NCI-H2029 treated with DMSO at 0.1 percent for 48 hours (cell line): ENCODE data around the gene PEF1.
A peak's percentile ranks its signal among the peaks of the same experiment; 100 is the strongest.

Experiments used
- DNase-seq: peaks from one replicate; lab custom pipeline; 2025; lab: John Stamatoyannopoulos, UW

PEF1 gene

DNA sequence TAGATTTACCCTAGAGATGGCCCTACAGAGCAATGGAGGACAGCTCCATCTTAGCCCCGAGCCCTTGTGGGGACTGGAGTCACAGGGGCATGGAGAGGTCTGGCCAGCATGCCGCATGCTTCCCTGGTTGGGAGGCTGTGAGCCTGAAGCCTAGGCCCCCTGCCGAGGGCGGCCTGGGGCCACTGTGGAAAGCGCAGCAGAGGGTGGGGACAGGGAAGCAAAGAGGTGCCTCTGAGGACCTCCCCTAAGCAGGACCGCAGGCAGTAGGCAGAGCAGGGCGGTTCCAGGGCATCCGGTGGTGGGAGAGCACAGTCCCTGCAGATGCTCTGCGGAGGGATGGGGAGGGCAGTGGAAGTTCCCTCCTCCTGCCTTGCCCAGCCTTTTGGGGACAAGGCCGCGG, 26.5 kb upstream of the PEF1 start:
- DNase-seq = no peak

DNA sequence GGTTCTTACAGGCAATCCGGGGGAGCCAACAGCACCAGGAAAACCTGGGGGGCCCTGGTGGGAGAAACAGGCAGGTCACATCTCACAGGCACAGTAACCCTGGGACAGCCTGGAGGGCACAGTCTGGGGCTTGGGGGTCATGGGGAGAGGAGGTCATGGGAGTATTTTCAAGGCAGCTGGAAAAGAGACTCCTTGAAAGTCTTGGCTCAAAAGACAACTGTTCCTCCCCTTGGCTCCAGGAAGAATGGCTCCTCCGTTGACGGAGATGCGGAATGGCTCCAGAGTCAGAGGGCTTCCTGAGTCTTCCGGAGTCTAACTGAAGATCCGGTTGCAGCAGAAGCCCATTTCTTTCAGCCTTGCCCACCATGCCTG, 25.9 kb upstream of the PEF1 start:
- no peak for DNase-seq

DNA sequence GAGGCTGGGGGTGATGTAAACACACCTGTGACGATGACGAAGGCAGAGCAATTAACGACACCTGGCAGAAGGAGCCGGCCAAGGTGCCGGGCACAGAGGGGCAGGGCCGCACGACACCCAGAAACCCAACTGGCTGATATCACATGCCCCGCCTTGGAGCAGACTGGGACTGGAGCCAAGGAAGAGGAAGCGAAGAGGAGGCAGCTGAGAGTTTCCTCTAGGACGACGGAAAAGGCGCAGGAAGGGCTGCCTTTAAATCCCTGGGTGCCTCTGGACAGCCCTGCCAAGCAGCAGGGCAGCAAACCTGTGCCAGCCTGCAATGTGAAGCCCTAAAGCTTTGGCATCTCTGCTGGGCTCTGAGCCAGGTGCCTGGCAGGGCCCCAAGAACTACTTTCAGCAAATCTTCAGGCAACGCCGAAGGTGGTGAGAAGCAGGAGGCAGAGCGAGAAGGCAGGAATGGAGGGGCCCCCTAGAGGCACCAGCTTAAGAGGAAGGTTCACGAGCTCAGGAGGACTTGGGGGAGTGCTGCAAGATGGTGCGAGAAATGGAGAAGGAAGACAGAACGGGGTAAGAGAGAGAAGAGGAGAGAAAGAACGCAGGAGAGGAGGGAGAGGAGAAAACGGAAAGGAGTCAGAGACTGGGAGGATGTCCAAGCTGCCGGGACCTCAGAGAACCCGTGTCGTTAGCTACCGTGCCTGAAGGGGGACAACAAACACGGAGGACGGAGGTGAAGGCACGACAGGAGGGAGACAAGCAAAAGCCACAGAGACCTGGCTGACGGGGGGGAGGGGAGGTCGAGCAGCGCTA, 25.3 kb upstream of the PEF1 start:
- peak; percentile 81 for DNase-seq

DNA sequence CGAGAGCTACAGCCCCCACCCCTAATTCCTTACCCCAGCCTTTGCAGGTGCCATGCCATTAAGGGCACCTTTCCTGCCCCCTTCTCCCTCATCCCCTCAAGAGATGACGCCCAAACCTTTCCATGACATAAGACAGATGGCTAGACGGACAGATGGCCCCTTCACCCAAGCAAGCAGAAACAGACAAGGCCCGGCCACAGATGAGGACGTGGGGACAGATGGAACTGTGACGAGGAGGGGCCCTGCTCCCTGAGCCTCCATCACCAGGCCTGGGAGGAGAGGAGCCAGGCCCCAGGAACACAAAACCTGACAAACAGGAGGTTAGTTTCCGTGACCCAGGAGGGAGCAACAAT, 24.7 kb upstream of the PEF1 start:
- DNase-seq = no peak

DNA sequence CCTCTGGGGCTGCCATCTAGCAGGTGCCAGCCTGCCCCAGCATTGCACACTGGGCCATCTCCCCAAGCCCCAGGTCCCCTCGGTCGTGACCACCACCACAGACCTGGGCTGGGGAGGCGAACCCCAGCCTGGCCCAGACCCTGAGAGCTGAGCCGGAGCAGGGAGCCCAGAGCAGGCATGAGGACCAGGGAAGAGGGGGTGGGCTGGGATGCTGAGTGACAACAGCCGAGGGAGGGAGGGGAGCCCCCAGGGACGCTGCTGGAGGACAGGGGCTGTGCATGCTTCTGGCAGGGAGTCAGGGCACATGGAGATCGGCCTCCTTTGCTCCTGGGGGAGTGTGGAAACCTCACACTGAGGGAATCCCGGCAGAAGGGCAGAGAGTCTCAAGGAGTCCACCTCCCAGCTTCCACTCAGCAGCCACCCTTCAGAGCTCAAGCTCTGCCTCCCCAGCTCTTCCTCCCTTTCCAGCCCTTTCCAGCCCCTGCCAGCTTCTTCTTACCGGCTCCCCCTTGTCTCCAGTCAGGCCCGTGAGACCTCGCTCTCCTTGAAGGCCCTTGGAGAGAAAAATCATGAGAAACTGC, 23.7 kb upstream of the PEF1 start:
- DNase-seq = no peak

DNA sequence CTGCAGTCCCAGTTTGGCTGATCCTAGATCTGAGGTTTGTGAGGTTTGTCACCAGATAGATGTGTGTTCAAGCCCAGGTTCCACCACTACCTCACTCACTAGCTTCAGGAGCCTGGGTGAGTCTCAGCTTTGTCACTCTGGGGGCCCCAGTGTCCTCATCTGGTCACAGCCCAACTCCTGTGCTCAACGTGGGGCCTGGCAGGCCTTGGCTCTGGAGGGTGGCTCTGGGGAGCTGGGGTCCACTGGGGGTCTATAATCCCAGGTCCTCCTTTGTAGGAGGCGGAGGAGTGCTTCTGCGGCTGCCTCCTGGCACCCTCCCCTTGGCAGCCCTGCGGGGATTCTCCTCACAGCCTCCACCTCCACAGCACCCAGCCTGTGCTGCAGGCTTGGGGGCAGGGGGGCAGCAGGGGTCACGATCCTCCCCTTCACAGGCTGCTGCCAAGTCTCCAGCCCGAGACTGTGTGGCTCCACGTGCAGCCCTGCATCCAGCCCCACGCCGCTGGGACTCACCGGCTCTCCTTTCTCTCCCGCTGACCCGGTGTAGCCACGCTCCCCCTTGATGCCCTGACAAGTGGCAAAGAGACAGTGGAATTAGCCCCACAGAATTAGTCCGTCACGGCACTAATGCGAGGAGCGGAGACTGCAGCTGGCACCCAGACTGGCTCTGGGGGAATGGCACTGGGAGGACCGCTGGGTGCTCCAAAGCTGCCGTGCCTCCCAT, 22.5 kb upstream of the PEF1 start:
- DNase-seq = no peak

DNA sequence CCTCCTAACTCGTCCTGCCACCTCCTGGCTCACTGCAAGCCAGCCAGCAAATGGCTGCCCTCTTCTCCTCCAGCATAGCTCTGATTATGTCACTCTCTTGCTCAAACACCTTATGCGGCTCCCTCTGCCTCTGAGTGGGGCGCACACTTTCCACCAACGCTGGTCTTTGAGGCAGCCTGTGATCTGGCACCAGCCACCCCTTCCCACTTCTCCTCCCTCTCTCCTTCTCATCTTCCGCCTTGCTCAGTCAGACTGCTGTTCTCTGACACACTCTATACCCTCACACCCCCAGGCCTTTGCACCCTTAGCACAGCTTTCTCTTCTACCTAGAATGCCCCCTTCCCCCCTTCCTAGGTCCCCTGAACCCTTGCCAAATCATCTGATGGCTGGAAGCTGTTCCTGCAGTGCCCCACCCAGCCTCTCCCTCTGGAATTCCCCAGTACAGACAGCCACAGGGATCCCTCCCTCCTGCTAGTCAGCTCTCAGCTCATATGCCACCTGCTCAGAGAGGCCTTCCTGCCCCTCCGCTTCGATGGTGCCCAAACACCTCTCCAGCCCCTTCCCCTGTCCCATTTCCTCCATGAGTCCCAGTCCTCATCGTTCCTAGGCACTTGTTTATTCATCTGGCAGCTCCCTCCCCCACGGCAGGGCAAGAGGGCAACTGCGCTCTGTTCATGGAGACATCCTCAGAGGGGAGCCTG, 21.7 kb upstream of the PEF1 start:
- no peak for DNase-seq

DNA sequence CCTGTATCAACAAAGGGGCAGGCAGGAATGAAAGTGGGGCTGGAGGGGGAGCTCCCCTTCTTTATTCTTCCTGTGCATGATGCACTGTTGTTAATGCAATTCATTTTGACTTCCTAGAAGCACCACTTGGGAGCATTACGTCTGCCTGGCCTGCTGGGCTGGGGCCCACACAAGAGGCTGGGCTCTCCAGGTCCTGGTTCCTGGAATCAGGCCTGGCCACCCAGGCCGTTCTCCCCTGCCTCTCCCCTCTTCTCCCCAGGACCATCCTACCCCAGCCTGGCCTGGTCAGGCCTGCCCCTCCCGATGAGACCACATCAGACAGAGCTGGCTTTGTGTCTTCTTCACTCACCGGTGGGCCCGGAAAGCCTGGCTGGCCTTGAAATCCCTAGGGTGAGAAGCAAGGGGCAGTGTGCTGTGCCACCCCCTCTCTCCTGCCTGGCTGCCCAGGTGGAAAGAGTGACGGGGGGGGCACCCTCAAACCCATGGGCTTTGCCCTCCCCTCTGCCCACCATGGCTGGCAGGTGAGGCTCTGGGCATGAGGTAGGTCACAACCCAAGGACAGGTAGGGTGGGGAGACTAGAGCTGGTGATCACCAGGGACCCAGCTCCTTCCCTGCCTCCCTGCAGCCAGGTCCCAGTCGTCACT, 20.7 kb upstream of the PEF1 start:
- DNase-seq = no peak

DNA sequence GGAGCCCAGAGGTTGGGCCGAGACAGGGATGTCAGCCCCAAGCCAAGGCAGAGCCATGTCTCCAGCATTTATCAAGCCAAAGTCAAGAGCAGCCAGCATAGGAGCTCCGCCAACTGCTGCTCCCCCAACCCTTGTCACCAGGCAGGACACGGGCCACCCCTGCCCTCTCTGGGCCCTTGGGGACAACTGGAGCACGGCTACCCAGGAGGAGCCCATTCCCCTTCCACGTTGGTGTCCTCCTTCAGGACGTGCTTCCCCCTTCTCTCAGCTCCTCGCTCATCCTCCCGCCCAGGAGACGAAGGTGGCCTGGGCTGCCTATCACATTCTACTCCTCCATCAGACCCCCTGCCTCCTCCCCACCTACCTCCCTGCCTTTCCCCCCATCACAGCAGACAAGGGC, 19.9 kb upstream of the PEF1 start:
- no peak for DNase-seq

DNA sequence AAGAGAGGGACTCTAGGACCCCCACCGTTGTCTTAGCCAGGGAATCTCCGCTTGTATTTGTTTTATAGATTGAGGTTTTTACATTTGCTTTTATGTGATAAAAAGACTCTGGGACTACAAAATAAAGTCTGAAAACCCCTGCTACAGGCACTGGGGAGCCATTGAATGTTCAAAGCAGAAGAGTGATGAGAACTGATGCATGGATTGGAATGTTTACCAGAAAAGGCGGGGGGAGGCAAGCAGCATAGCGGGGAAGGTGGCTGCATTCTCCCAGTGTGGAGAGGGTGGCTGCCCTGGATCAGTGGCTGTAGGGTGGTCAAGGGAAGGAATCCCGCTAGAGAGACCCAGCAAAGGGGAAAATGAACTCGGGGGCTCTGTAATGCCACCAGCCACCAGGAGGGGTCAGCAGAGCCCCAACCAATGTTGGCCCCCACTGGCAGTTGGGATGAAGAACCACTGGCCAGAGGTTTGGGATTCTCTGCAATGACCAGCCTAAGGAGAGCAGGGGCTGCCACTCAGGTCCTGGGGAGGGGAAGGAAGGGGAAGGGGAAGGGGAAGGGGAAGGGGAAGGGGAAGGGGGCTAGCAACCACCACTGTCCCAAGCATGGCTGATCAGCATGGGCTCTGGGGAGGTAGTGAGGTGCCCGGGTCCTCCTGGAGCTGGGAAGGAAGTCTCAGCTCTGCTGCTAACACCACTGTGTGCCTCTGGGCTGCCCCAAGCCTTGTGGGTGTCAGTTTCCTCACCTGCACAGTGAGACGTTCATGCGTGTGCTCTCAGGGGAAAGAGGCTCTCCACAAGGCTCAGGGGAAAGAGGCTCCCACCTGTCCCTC, 19.2 kb upstream of the PEF1 start:
- DNase-seq = no peak

DNA sequence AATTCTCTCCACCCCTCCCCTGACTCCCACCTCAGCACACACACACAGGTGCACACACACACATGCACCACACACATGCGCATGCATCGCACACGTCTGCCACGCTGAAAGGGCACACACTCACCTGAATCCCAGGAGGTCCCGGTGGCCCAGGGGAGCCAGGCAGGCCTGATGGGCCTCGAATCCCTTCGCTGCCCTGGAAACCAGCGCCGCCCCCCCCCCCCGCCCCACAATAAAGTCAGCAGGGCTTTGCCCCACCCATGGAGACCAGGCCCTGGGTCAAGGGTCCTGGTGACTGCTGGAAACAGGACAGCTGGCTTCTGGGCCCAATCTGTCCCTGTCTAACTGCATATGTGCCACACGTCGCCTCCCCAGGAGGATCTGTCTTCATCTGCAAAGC, 17.8 kb upstream of the PEF1 start:
- no peak for DNase-seq

DNA sequence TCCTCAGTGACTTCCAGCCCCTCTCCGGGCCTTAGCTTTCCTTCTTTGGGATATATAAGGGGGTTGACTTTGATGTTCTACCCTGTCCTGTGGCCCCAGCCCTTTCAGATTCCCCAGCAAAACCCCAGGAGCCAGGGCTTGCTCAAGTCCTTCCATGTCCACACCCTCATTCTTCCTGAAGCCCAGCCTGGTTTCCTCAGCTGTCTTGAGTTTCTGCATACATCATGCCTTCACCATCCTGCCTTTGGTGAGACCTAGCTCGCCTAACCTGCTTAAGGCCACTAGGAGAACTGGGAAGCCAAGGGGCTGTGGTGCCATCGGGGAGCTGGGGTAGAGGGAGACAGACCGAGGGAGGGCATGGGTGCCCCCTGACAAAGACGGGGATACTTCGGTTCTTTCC, 17.2 kb upstream of the PEF1 start:
- no peak for DNase-seq

DNA sequence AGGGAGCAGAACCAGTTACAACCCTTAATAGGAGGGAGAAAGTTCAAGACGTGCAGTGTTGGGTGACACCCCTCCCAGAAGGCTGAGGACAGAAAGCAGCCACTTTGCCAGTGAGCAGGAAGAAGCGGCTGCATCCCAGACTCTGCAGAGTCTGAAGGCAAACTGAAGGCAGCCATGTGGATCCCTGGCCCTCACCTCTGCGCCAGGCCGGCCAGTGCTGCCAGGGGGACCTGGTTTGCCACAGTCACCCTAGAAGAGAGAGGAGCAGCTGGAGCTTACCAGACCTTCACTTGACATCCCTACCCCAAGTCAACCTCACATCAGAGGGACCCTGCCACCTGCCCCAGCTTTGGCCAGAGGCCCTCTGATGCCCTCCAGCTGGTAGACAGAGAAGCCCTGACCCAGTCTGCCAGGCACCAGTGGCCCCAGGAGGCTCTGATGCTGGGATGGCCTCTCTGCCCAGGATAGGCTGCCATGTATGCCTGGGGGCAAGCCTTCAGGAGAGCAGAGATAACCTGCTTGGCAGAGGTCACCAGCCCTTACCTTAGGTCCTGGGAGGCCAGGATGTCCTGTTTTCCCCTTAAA, 16.3 kb upstream of the PEF1 start:
- no peak for DNase-seq

DNA sequence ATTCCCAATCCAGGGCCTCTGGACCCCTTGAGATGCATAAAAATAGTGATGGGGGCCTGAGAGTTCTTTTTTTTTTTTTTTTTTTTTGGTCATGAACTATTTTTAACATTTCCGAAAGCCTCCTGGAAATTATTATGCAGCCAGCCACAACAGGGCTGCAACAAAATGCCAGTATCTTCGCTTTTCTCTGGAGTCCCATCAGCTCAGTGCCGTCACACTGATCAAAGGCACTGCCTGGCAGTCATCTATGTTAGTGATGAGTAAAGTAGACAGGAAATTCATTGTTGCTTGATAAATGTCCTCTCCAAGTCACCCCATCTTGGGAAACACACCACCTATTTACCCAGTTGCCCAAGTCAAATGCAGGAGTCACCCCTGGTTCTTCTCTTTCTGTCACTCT, 15.2 kb upstream of the PEF1 start:
- no peak for DNase-seq

DNA sequence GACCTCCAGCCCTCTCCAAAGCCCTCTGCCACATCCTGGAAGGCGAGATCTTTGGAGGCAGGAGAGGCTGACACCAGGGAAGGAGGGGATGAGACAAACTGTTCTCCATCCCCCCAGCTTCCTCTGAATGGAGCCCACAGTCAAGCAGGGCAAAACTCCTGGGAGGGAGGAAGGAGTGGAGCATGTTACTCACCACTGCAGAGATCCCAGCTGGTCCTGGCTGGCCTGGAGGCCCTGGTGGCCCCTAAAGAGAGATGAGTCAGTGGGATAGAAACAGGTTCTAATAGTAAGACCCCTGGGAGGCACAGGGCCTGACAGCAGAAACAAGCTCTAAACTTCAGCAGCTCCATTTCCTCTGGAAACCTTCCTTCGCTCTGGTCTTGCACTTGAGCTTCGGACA, 14.0 kb upstream of the PEF1 start:
- no peak for DNase-seq

DNA sequence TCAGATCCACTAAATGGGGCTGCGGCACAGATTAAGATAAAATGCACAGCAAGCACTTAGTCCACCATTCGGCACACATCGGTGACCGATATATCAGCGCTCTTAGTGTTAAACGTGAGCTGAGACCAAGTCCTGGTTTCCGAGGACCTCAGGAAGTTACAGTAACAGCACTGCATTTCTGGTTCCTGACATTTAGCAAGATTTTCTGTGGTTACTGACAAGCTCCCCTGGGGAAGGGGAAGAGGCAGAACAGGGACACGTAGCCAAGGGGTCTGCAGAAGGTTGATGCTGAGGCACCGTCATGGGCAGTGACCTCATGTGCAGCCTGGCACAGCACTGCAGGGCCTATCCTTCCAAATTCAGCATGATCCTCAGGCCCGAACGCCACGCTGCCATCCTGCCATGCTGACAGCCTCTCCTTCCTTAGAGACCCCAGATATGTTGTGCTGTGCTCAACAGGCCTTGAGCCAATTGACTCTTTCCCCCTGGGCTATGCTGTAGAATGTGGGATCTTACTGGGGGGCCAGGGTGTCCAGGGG, 13.4 kb upstream of the PEF1 start:
- DNase-seq = no peak

DNA sequence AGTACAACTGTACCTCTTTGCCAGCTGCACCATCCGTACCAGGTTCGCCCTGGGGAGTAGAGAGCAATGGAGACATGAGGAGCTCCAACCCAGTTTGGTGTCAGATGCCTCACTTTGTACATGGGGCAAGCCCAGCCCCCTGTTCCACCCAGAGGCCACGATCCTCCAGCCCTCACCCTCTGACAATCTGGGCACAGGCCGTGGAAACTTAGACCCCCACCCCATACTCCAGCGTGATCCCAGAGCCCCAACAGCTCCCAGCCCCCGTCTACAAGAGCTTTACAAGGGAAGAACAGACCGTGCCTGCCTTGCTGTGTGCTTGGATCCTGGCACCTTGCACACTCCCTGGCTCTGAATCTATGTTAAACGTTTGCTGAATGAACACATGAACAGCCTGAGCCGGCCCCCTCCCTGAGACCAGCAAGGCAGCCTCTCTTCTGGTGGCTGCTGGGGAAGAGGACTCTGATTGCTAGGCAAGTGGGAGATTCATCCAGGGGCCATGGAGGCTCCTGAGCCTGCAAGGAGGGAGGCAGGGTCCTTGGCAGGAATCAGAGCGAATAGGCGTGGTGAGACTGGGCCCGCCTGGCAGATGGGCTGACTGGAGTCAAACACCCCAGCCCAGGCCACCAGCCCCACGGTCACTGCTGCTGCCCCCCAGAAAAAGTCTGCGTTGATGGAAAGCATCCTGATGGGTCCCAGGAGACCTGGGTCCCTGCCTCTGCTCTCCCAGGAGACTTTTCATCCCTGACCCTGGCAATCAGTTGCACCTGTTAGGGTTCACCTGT, 12.5 kb upstream of the PEF1 start:
- DNase-seq = no peak

DNA sequence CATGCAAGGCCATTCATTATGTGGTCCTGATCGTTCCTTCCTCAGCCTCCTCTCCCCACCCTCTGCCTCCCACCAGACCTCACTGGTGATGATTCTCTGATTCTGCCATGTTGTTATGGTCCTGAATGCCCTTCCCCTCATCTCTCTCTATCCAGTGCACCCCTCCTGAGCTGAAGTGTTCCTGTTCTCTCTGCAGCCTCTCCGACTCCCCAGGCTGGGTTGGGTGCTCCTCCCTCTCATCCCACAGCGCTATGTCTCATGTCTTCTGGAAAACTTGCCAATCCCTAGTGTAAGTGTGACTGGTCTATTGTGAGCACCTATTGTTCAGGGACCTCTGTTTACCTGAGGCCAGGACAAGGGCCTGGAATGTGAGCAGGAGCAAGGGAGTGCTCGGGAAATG, 11.1 kb upstream of the PEF1 start:
- no peak for DNase-seq

DNA sequence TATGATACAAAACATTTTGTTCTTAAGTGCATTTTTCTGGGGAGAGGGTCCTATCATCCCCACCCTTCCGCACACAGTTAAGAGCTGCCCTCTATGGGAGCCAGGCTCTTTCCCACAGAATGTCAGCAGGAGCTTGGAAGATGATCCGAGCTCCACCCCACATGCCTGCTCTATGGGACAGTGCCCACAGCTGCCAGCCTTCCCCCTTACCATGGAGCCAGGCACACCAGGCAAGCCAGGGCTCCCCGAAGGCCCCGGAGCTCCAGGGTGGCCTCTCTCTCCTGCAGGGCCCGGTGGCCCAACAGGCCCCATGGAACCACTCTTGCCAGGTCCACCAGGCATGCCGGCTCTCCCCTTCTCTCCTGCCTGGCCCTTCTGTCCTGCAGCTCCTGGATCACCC, 10.4 kb upstream of the PEF1 start:
- DNase-seq = no peak

DNA sequence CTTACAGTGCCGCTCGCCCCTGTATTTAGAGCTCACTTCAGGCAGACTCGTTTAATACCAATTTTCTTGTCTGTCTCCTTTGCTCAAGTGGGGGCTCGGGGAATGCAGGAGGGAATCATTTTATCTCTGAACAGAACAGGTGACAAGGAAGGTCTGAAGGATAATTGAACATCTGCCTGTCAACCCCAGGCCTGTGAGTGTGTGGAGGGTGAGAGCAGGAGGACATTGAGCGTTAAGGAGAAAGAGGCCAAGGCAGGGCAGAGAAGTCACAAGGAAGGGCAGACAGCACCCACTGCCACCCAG, 9.7 kb upstream of the PEF1 start:
- no peak for DNase-seq
